HEK293T (cell line): ENCODE results near the gene OPCML.

ENCODE experiments used
- ARNT ChIP-seq: fragments of 450-650 bp; IDR thresholded peaks from 2 replicates; pipeline ENCODE4 v1.6.1; 2017; ENCODE audit warnings: mild to moderate bottlenecking
- BHLHE40 ChIP-seq: fragments of 450-650 bp; IDR thresholded peaks from 2 replicates; pipeline ENCODE4 v1.6.1; 2016; ENCODE audit warnings: mild to moderate bottlenecking, moderate library complexity, borderline replicate concordance
- CTBP1 ChIP-seq: fragments of 450-650 bp; IDR thresholded peaks from 2 replicates; pipeline ENCODE4 v1.6.1; 2016; ENCODE audit warnings: borderline replicate concordance
- ELF4 ChIP-seq: fragments of 450-650 bp; IDR thresholded peaks from 2 replicates; pipeline ENCODE4 v1.6.1; 2017; ENCODE audit warnings: antibody characterized with exemption
- FOXA1 ChIP-seq: fragments of 450-650 bp; IDR thresholded peaks from 2 replicates; pipeline ENCODE4 v1.6.1; 2016; ENCODE audit warnings: mild to moderate bottlenecking
- FOXK2 ChIP-seq: fragments of 450-650 bp; IDR thresholded peaks from 2 replicates; pipeline ENCODE4 v1.6.1; 2016; ENCODE audit warnings: mild to moderate bottlenecking
- FOXM1 ChIP-seq: fragments of 450-650 bp; IDR thresholded peaks from 2 replicates; pipeline ENCODE4 v1.6.1; 2017; ENCODE audit warnings: mild to moderate bottlenecking, borderline replicate concordance
- HDGF ChIP-seq: fragments of 450-650 bp; IDR thresholded peaks from 2 replicates; pipeline ENCODE4 v1.6.1; 2017; ENCODE audit warnings: antibody characterized with exemption, borderline replicate concordance
- LEF1 ChIP-seq: fragments of 450-650 bp; IDR thresholded peaks from 2 replicates; pipeline ENCODE4 v1.6.1; 2017; ENCODE audit warnings: mild to moderate bottlenecking, borderline replicate concordance
- NFRKB ChIP-seq: fragments of 450-650 bp; IDR thresholded peaks from 2 replicates; pipeline ENCODE4 v1.6.1; 2016; ENCODE audit warnings: mild to moderate bottlenecking, moderate library complexity
- PKNOX1 ChIP-seq: fragments of 450-650 bp; IDR thresholded peaks from 2 replicates; pipeline ENCODE4 v1.6.1; 2016
- SP1 ChIP-seq: fragments of 450-650 bp; IDR thresholded peaks from 2 replicates; pipeline ENCODE4 v1.6.1; 2017
- TARDBP ChIP-seq: fragments of 450-650 bp; IDR thresholded peaks from 2 replicates; pipeline ENCODE4 v1.6.1; 2016
- ZNF384 ChIP-seq: fragments of 450-650 bp; IDR thresholded peaks from 2 replicates; pipeline ENCODE4 v1.6.1; 2016

GRCh38 chr11:133096981-133097380 is 435.3 kb downstream of the OPCML start:
- no peak for TF ChIP-seq SP1
- no peak for TF ChIP-seq PKNOX1
- TF ChIP-seq NFRKB, result no peak
- no peak for TF ChIP-seq FOXM1
- TF ChIP-seq TARDBP, result no peak
- TF ChIP-seq CTBP1, result no peak
- TF ChIP-seq BHLHE40, result no peak
- TF ChIP-seq ELF4, result no peak
- TF ChIP-seq ZNF384, result no peak
- TF ChIP-seq FOXK2, result no peak
- TF ChIP-seq FOXA1, result no peak
- no peak for TF ChIP-seq HDGF
- TF ChIP-seq ARNT, result no peak
- no peak for TF ChIP-seq LEF1
